HG03432 (cell line): Measurements from ENCODE around the gene COQ8B.

Source experiments
- ATAC-seq: cut with Tn5 transposase; IDR thresholded peaks from one replicate; pipeline ENCODE4 v1.9.1; 2021; ENCODE audit warnings: mild to moderate bottlenecking, moderate library complexity; ENCODE audit not compliant: unreplicated experiment

COQ8B gene

GRCh38 chr19:40718774-40719391 is 2.2 kb upstream of the COQ8B start:
- no peak for ATAC-seq

- ATAC-seq = no peak
These were observed 1.4 kb upstream of the COQ8B start for GRCh38 chr19:40717880-40718773.

- no peak for ATAC-seq
These were observed 716 bp upstream of the COQ8B start for GRCh38 chr19:40717325-40717879.

GRCh38 chr19:40716031-40716481 is 630 bp downstream of the COQ8B start:
- no peak for ATAC-seq

GRCh38 chr19:40714441-40715299 is 2.0 kb downstream of the COQ8B start:
- ATAC-seq = peak; percentile 61

- no peak for ATAC-seq
These were observed 2.7 kb downstream of the COQ8B start for GRCh38 chr19:40713939-40714338.

GRCh38 chr19:40709817-40710216 is 6.9 kb downstream of the COQ8B start:
- no peak for ATAC-seq

GRCh38 chr19:40707615-40708014 is 9.1 kb downstream of the COQ8B start:
- no peak for ATAC-seq

GRCh38 chr19:40705950-40706619 is 10.6 kb downstream of the COQ8B start:
- ATAC-seq = no peak

- no peak for ATAC-seq
These were observed 11.4 kb downstream of the COQ8B start for GRCh38 chr19:40705362-40705651.

- ATAC-seq = no peak
These were observed 12.0 kb downstream of the COQ8B start for GRCh38 chr19:40704491-40705361.

- ATAC-seq = no peak
These were observed 13.5 kb downstream of the COQ8B start for GRCh38 chr19:40703029-40703755.

- ATAC-seq = no peak
These were observed 14.2 kb downstream of the COQ8B start for GRCh38 chr19:40702337-40703012.

GRCh38 chr19:40701758-40702157 is 14.9 kb downstream of the COQ8B start:
- ATAC-seq = no peak

GRCh38 chr19:40700083-40700482 is 16.6 kb downstream of the COQ8B start:
- ATAC-seq = no peak

- no peak for ATAC-seq
These were observed 19.7 kb downstream of the COQ8B start for GRCh38 chr19:40697007-40697406.

GRCh38 chr19:40695881-40696280 is 20.8 kb downstream of the COQ8B start:
- no peak for ATAC-seq

GRCh38 chr19:40693896-40694295 is 22.8 kb downstream of the COQ8B start:
- no peak for ATAC-seq
